Ectodermal cell (in vitro differentiated cells): ENCODE results near the gene LRIG1.

Experiments used
- H3K27ac ChIP-seq: 2 replicates; pipeline ENCODE4 v1.7.0; 2013; ENCODE audit warnings: mild to moderate bottlenecking, low read depth, low read length; ENCODE audit not compliant: insufficient read depth, poor library complexity, severe bottlenecking
- H3K27me3 ChIP-seq: 2 replicates; pipeline ENCODE4 v1.7.0; 2013; ENCODE audit warnings: mild to moderate bottlenecking, low read length; ENCODE audit not compliant: insufficient read depth, control insufficient read depth, poor library complexity, severe bottlenecking
- H3K36me3 ChIP-seq: one replicate; pipeline ENCODE4 v1.7.0; 2013; ENCODE audit warnings: low read length; ENCODE audit not compliant: control insufficient read depth, insufficient read depth
- H3K4me1 ChIP-seq: one replicate; pipeline ENCODE4 v1.7.0; 2013; ENCODE audit warnings: low read length; ENCODE audit not compliant: control insufficient read depth, insufficient read depth
- H3K4me3 ChIP-seq: 2 replicates; pipeline ENCODE4 v1.7.0; 2013; ENCODE audit warnings: low read depth, low read length, control low read depth; ENCODE audit not compliant: insufficient read depth
- H3K9me3 ChIP-seq: 2 replicates; pipeline ENCODE4 v1.7.0; 2013; ENCODE audit warnings: mild to moderate bottlenecking, low read length, moderate library complexity; ENCODE audit not compliant: control insufficient read depth
- WGBS, 2 experiments: methylation state at CpG; one replicate each; pipeline ENCODE4 v1.1.7; 2013; ENCODE audit warnings: missing lambda C conversion rate in 2 of 2; 5-methylcytosine and 5-hydroxymethylcytosine counted together

LRIG1 gene

GRCh38 chr3:66437341-66437929 is 63.4 kb downstream of the LRIG1 start:
- Histone ChIP-seq H3K4me1 (peaks cover 35% of the 10 kb centered on the region), H3K36me3 (peaks cover 5% of the 10 kb centered on the region), H3K9me3 (no peaks in the 10 kb centered on the region), H3K27ac (no peak overlapping the region), H3K4me3 (no peak overlapping the region), H3K27me3 (no peaks in the 10 kb centered on the region)
- 84 to 90% methylated on average over 7 of the region's 7 CpGs for WGBS, 2 experiments

GRCh38 chr3:66435989-66436388 is 64.8 kb downstream of the LRIG1 start:
- H3K27ac ChIP-seq, result no peak overlapping the region
- no peak overlapping the region for H3K4me3 ChIP-seq
- no peaks in the 10 kb centered on the region for H3K9me3 ChIP-seq
- H3K4me1 ChIP-seq, result peaks cover 24% of the 10 kb centered on the region
- H3K36me3 ChIP-seq, result peaks cover 5% of the 10 kb centered on the region
- 93 to 94% methylated on average over 6 of the region's 6 CpGs for WGBS, 2 experiments
- H3K27me3 ChIP-seq, result no peaks in the 10 kb centered on the region

DNA sequence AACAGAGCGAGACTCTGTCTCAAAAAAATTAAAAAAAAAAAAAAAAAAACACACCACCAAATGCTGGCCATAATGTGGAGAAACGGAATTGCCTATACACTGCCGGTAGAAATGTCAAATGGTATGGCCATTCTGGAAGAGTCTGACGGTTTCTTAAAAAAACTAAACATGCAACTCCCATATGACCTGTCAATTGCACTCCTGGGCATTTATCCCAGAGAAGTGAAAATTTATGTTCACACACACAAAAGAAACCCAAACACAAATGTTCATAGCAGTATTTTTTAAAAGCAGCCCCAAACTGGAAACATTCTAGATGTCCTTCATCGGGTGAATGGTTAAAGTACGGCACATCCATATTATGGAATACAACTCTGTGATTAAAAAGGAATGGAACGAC is 66.1 kb downstream of the LRIG1 start:
- Histone ChIP-seq H3K4me3 (no peak overlapping the region), H3K27ac (no peak overlapping the region), H3K9me3 (no peaks in the 10 kb centered on the region), H3K27me3 (no peaks in the 10 kb centered on the region), H3K4me1 (peaks cover 15% of the 10 kb centered on the region), H3K36me3 (peaks cover 5% of the 10 kb centered on the region)
- WGBS, 2 experiments, result 82% methylated on average over 7 of the region's 7 CpGs

- 100% methylated on average over 1 to 2 of the region's 4 CpGs for WGBS, 2 experiments
Observed at GRCh38 chr3:66433522-66433782, 67.4 kb downstream of the LRIG1 start.

DNA sequence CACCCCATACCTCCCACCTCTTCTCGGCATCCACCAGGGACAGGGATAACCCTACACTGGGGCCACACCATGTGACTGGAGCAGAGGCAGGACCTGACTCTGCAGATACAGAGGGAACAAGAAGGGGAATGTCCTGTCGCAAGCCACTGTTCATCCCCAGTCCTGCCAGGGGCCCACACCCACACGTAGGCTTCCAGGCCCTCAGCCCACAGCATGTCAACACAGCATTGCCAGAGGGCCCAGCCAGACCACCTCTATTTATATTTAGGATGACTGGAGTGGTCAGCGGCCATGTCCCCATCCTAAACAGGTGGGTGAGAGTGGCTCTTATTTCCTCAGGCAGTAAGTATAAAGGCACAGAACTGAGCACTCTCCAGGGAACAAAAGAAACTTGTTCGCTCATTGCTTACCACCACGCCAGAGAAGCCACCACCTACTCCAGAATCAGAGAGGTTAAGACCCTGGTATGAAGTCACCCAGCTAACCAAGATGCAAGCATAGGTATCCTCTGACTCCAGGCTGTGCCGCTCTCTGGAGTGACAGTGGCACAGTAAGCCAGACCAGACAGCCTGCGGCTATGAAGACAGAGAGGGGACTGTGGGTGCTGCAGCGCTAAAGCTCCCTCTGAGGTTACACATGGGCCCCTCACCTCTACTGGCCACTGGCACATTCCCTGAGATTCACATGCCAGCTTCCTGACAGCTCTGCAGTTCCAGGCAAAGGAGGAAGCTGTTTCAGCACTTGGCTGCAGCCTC is 67.9 kb downstream of the LRIG1 start:
- no peaks in the 10 kb centered on the region for H3K27me3 ChIP-seq
- peaks cover 5% of the 10 kb centered on the region for H3K36me3 ChIP-seq
- WGBS, 2 experiments, result 94 to 97% methylated on average over 9 of the region's 9 CpGs
- H3K4me1 ChIP-seq, result peaks cover 14% of the 10 kb centered on the region
- H3K4me3 ChIP-seq, result no peak overlapping the region
- H3K27ac ChIP-seq, result no peak overlapping the region
- no peaks in the 10 kb centered on the region for H3K9me3 ChIP-seq

More at GRCh38 chr3:66433522-66433782, 67.4 kb downstream of the LRIG1 start:
- H3K27ac ChIP-seq, result no peak overlapping the region
- no peak overlapping the region for H3K4me3 ChIP-seq
- H3K27me3 ChIP-seq, result no peaks in the 10 kb centered on the region
- no peaks in the 10 kb centered on the region for H3K9me3 ChIP-seq
- H3K36me3 ChIP-seq, result peaks cover 5% of the 10 kb centered on the region
- H3K4me1 ChIP-seq, result peaks cover 14% of the 10 kb centered on the region

DNA sequence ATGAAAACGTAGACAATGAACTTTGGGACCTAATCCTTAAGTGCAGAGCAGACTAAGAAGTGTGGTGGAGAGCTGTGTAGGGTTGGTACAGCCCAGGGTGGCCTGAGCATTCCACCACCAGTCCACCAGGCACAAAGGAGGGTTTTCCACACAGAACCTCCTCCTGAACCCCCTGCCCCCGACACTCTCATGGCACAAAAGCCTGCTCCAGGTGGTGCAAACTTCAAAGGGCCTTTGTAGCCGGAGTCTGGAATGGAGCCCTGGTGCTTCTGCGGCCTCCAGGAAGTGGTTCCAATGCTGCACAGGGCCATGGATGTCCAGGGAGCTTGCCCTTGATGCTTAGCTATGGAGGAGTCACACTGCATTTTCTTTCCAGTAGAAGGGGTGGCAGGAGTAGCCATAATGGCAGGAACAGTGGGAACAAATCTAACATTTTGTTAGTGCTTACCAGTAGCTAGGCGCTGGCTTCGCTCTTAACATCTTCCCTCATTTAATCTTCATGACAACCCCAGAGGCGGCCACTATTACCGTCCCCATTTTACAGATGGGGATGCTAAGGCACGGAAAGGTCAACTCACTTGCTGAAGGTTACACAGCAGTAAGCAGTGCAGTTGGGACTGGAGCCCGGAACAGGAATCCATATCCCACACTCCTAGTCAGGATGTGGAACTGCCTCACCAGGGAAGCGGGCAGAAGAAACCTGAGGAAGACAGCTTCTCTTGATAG is 68.6 kb downstream of the LRIG1 start:
- no peaks in the 10 kb centered on the region for H3K9me3 ChIP-seq
- peaks cover 5% of the 10 kb centered on the region for H3K36me3 ChIP-seq
- peaks cover 10% of the 10 kb centered on the region for H3K4me1 ChIP-seq
- no peaks in the 10 kb centered on the region for H3K27me3 ChIP-seq
- no peak overlapping the region for H3K27ac ChIP-seq
- H3K4me3 ChIP-seq, result no peak overlapping the region
- WGBS, 2 experiments, result 94% methylated on average over 11 of the region's 11 CpGs

DNA sequence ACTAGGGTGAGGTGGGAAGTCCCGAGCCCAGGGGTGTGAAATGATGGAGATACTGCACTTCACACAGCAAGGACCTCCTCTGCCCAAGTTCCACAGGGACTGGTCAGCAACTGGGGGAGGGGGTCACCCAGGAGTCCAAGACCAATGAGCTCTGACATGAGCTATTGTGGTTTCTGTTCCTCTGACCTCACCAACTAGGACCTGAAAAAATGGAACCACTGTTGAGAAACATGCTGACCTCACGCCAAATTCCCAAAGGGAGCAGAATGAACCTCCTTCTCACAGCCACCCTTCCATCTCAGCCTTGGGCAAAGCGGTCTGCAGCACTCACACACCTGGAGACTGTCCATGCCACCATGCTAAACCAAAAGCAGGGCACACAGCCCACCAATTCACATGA is 69.3 kb downstream of the LRIG1 start:
- peaks cover 6% of the 10 kb centered on the region for H3K4me1 ChIP-seq
- H3K9me3 ChIP-seq, result no peaks in the 10 kb centered on the region
- H3K27ac ChIP-seq, result no peak overlapping the region
- peaks cover 5% of the 10 kb centered on the region for H3K36me3 ChIP-seq
- 95 to 96% methylated on average over 3 of the region's 3 CpGs for WGBS, 2 experiments
- H3K27me3 ChIP-seq, result no peaks in the 10 kb centered on the region
- H3K4me3 ChIP-seq, result no peak overlapping the region

DNA sequence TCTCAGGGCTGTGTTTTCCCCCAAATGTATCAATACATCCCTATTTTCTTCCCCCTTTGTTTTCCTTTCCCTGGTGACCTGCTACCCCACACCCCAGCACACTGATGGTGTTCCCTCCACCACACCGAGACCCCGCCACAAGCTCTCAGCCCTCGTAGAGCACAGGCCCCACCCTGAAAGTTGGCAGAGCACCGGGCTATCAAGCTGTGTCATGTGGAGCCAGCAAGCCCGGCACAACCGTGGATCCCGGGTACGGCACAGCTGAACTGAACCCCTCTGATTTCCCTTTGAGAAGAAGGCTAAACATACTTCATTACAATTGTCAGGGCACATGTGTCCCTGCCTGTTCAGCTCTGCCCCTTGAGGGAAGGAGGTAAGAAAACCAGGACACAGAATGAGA is 69.9 kb downstream of the LRIG1 start:
- WGBS, 2 experiments, result 93 to 96% methylated on average over 8 of the region's 8 CpGs

DNA sequence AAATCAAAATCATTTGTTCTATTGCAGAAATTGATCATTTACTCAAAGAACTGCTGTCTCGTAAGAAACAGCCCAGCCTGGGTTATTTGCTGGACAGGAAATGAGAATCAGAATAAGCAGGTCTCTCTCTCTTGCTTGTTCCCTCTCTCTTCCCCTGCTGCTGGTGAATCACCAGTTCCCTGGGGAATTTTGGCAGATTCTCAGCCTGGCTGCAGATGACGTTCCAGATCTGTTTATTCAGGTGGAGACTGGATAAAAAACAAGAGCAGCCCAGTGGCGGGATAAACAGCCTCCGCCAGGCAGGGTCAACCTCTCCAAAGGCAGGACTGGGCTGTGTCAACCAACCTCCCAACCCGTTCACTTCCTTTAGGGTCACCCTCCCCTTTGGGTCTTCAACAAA is 72.1 kb downstream of the LRIG1 start:
- peaks cover 10% of the 10 kb centered on the region for H3K36me3 ChIP-seq
- 77 to 81% methylated on average over 5 of the region's 5 CpGs for WGBS, 2 experiments
- H3K4me3 ChIP-seq, result no peak overlapping the region
- peaks cover 6% of the 10 kb centered on the region for H3K4me1 ChIP-seq
- no peaks in the 10 kb centered on the region for H3K9me3 ChIP-seq
- H3K27me3 ChIP-seq, result no peaks in the 10 kb centered on the region
- H3K27ac ChIP-seq, result no peak overlapping the region

More for the DNA sequence above, 69.9 kb downstream of the LRIG1 start:
- Histone ChIP-seq H3K9me3 (no peaks in the 10 kb centered on the region), H3K36me3 (peaks cover 5% of the 10 kb centered on the region), H3K4me1 (peaks cover 6% of the 10 kb centered on the region), H3K4me3 (no peak overlapping the region), H3K27ac (no peak overlapping the region), H3K27me3 (no peaks in the 10 kb centered on the region)

DNA sequence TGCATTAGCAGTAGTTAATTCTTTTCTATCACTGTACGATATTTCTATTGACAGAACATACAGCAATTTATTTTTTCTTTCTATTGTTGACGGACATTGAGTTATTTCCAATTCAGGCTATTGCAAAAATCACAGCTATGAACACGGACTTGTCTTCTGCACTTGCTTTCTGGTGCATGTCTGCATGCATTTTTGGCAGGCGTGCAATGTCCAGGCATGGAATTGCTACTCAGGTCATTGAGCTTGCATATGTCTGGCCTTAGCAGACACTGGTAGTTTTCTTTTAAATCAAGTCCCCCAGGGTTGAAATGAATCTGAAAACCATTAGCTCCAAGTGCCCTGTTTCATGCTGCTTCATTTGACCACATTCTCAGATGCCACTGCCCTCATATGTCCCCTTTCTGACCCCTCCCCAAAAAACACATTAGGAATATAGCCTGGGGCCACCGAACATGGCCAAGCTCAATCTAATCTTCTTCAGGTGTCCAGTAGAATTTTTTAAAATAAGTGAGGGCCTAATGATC is 72.8 kb downstream of the LRIG1 start:
- no peak overlapping the region for H3K27ac ChIP-seq

More for the DNA sequence above, 72.8 kb downstream of the LRIG1 start:
- Histone ChIP-seq H3K4me1 (peaks cover 6% of the 10 kb centered on the region), H3K9me3 (peaks cover 2% of the 10 kb centered on the region), H3K4me3 (no peak overlapping the region), H3K27me3 (no peaks in the 10 kb centered on the region), H3K36me3 (peaks cover 16% of the 10 kb centered on the region)
- 93 to 96% methylated on average over 5 of the region's 5 CpGs for WGBS, 2 experiments
